Activated CD4-positive, alpha-beta memory T cell treated with anti-CD3 and anti-CD28 coated beads, Interleukin-2, amount 10 ng/mL, durations not matched to agents 7 days and 5 days (primary cell): ENCODE results near the gene AP1G2. TPM values are rescaled to one million over a fixed set of nuclear protein-coding genes. Genes with fewer than 3 reads are reported as not detected.
"Not testable (repeated sequence)": the region's sequence is repeated elsewhere in the genome, so short reads cannot be mapped to it uniquely, and the experiment has no call there.

Source experiments
- CTCF ChIA-PET: fragments of 350-600 bp; sonication (Branson Sonifier 250); formaldehyde crosslinking; loops from one replicate; lab custom pipeline; 2021; ENCODE audit warnings: antibody characterized with exemption, inconsistent platforms; lab: Charles Lee
- POLR2A ChIA-PET: fragments of 350-600 bp; sonication (Branson Sonifier 250); formaldehyde crosslinking; loops from one replicate; lab custom pipeline; 2021; ENCODE audit warnings: antibody characterized with exemption; lab: Charles Lee
- DNase-seq: peaks from one replicate; pipeline ENCODE4 v3.0.0-alpha.2; 2020
- H3K27ac Mint-ChIP-seq: one replicate; pipeline ENCODE4 v1.8.0; 2021; ENCODE audit warnings: mild to moderate bottlenecking, mixed read lengths
- H3K27me3 Mint-ChIP-seq: one replicate; pipeline ENCODE4 v1.8.0; 2021; ENCODE audit warnings: mixed read lengths
- H3K36me3 Mint-ChIP-seq: one replicate; pipeline ENCODE4 v1.8.0; 2021; ENCODE audit warnings: low read depth, mixed read lengths
- H3K4me1 Mint-ChIP-seq: one replicate; pipeline ENCODE4 v1.8.0; 2021; ENCODE audit warnings: mixed read lengths
- H3K4me3 Mint-ChIP-seq: one replicate; pipeline ENCODE4 v1.8.0; 2021; ENCODE audit warnings: mild to moderate bottlenecking, mixed read lengths
- H3K9me3 Mint-ChIP-seq: one replicate; pipeline ENCODE4 v1.8.0; 2021; ENCODE audit warnings: mixed read lengths
- total RNA-seq, 2 experiments: library from RNA; stranded (reverse); gene quantifications; one replicate each; pipeline ENCODE4 v1.2.3, GENCODE V29; 2021

The AP1G2 gene
- total RNA-seq, 2 experiments from 2014 or later = 263 to 275 TPM

- ChIA-PET POLR2A (no interaction called here), CTCF (interaction anchor here (0.6 to 1.7 kb wide), 4 partner anchors 14 to 59 kb away, joined by 3 to 8 read pairs (median 4); partner anchors contain the start of gene ZFHX2)
- H3K36me3 Mint-ChIP-seq = no peaks in the 10 kb centered on the region
- no peak for DNase-seq
- no peak overlapping the region for H3K27ac Mint-ChIP-seq
- H3K27me3 Mint-ChIP-seq = no peaks in the 10 kb centered on the region
- no peak overlapping the region for H3K4me3 Mint-ChIP-seq
- no peaks in the 10 kb centered on the region for H3K9me3 Mint-ChIP-seq
- peaks cover 1% of the 10 kb centered on the region for H3K4me1 Mint-ChIP-seq
Measured at GRCh38 chr14:23537351-23538049, 30.1 kb downstream of the AP1G2 start.

GRCh38 chr14:23536906-23537305 is 30.7 kb downstream of the AP1G2 start:
- H3K9me3 Mint-ChIP-seq, H3K36me3 Mint-ChIP-seq, POLR2A ChIA-PET, H3K27ac Mint-ChIP-seq, DNase-seq, H3K27me3 Mint-ChIP-seq, H3K4me1 Mint-ChIP-seq, H3K4me3 Mint-ChIP-seq: not testable (repeated sequence)
- CTCF ChIA-PET = interaction anchor here (0.9 to 1.7 kb wide), 4 partner anchors 15 to 59 kb away, joined by 3 to 8 read pairs (median 4); partner anchors contain the start of gene ZFHX2

- no peak for DNase-seq
- ChIA-PET CTCF (interaction anchor here (0.5 to 1.4 kb wide), 5 partner anchors 15 to 58 kb away, joined by 3 to 4 read pairs (median 4); partner anchors contain the start of gene ZFHX2), POLR2A (no interaction called here)
- H3K27me3 Mint-ChIP-seq = no peaks in the 10 kb centered on the region
- no peaks in the 10 kb centered on the region for H3K36me3 Mint-ChIP-seq
- no peak overlapping the region for H3K4me3 Mint-ChIP-seq
- H3K27ac Mint-ChIP-seq = no peak overlapping the region
- H3K9me3 Mint-ChIP-seq = no peaks in the 10 kb centered on the region
- peaks cover 1% of the 10 kb centered on the region for H3K4me1 Mint-ChIP-seq
Measured at GRCh38 chr14:23536494-23536893, 31.1 kb downstream of the AP1G2 start.

- Mint-ChIP-seq H3K4me1 (peaks cover 1% of the 10 kb centered on the region), H3K27me3 (no peaks in the 10 kb centered on the region), H3K4me3 (no peak overlapping the region), H3K36me3 (no peaks in the 10 kb centered on the region), H3K9me3 (no peaks in the 10 kb centered on the region), H3K27ac (no peak overlapping the region)
- DNase-seq = no peak
- POLR2A ChIA-PET = no interaction called here
- CTCF ChIA-PET = interaction anchor here (0.5 to 0.9 kb wide), 3 partner anchors 29 to 57 kb away, joined by 3 to 4 read pairs (median 4); no protein-coding TSS in a partner anchor
Measured at GRCh38 chr14:23535943-23536342, 31.6 kb downstream of the AP1G2 start.

GRCh38 chr14:23533652-23534435 is 33.7 kb downstream of the AP1G2 start:
- no peak overlapping the region for H3K4me3 Mint-ChIP-seq
- H3K27me3 Mint-ChIP-seq = no peaks in the 10 kb centered on the region
- no peak overlapping the region for H3K27ac Mint-ChIP-seq
- no peaks in the 10 kb centered on the region for H3K36me3 Mint-ChIP-seq
- H3K4me1 Mint-ChIP-seq = no peaks in the 10 kb centered on the region
- H3K9me3 Mint-ChIP-seq = no peaks in the 10 kb centered on the region
- DNase-seq = no peak
- POLR2A ChIA-PET = no interaction called here
- CTCF ChIA-PET = no interaction called here

GRCh38 chr14:23532658-23533057 is 34.9 kb downstream of the AP1G2 start:
- H3K9me3 Mint-ChIP-seq = no peaks in the 10 kb centered on the region
- ChIA-PET POLR2A (interaction anchor here (1.3 kb wide), 1 partner anchor 23 kb away, joined by 3 read pairs; the partner anchor contains the start of gene THTPA), CTCF (interaction anchor here (0.6 kb wide), 1 partner anchor 1961 kb away, joined by 3 read pairs; no protein-coding TSS in a partner anchor)
- no peak for DNase-seq
- H3K4me3 Mint-ChIP-seq = no peak overlapping the region
- H3K27me3 Mint-ChIP-seq = no peaks in the 10 kb centered on the region
- no peak overlapping the region for H3K27ac Mint-ChIP-seq
- H3K4me1 Mint-ChIP-seq = no peaks in the 10 kb centered on the region
- no peaks in the 10 kb centered on the region for H3K36me3 Mint-ChIP-seq

GRCh38 chr14:23531391-23531790 is 36.2 kb downstream of the AP1G2 start:
- no peak for DNase-seq
- ChIA-PET POLR2A (no interaction called here), CTCF (no interaction called here)
- H3K27me3 Mint-ChIP-seq = no peaks in the 10 kb centered on the region
- no peaks in the 10 kb centered on the region for H3K36me3 Mint-ChIP-seq
- H3K9me3 Mint-ChIP-seq = no peaks in the 10 kb centered on the region
- no peaks in the 10 kb centered on the region for H3K4me1 Mint-ChIP-seq
- H3K27ac Mint-ChIP-seq = no peak overlapping the region
- H3K4me3 Mint-ChIP-seq = no peak overlapping the region

GRCh38 chr14:23530375-23531055 is 37.1 kb downstream of the AP1G2 start:
- no peak overlapping the region for H3K27ac Mint-ChIP-seq
- DNase-seq = no peak
- H3K9me3 Mint-ChIP-seq = no peaks in the 10 kb centered on the region
- no peaks in the 10 kb centered on the region for H3K4me1 Mint-ChIP-seq
- ChIA-PET POLR2A (no interaction called here), CTCF (interaction anchor here (0.6 to 1.5 kb wide), 2 partner anchors 10 to 183 kb away, joined by 3 to 4 read pairs; no protein-coding TSS in a partner anchor)
- H3K36me3 Mint-ChIP-seq = no peaks in the 10 kb centered on the region
- H3K4me3 Mint-ChIP-seq = no peak overlapping the region
- H3K27me3 Mint-ChIP-seq = no peaks in the 10 kb centered on the region

- H3K9me3 Mint-ChIP-seq = no peaks in the 10 kb centered on the region
- no peaks in the 10 kb centered on the region for H3K4me1 Mint-ChIP-seq
- no peak overlapping the region for H3K27ac Mint-ChIP-seq
- H3K27me3 Mint-ChIP-seq = no peaks in the 10 kb centered on the region
- no peak overlapping the region for H3K4me3 Mint-ChIP-seq
- ChIA-PET CTCF (interaction anchor here (1.1 kb wide), 1 partner anchor 13 kb away, joined by 3 read pairs; no protein-coding TSS in a partner anchor), POLR2A (no interaction called here)
- DNase-seq = no peak
- H3K36me3 Mint-ChIP-seq = no peaks in the 10 kb centered on the region
Measured at GRCh38 chr14:23529016-23529415, 38.6 kb downstream of the AP1G2 start.

GRCh38 chr14:23528555-23528954 is 39.0 kb downstream of the AP1G2 start:
- H3K9me3 Mint-ChIP-seq = no peaks in the 10 kb centered on the region
- ChIA-PET POLR2A (no interaction called here), CTCF (interaction anchor here (1.1 kb wide), 1 partner anchor 13 kb away, joined by 3 read pairs; no protein-coding TSS in a partner anchor)
- H3K4me3 Mint-ChIP-seq = no peak overlapping the region
- H3K27ac Mint-ChIP-seq = no peak overlapping the region
- H3K27me3 Mint-ChIP-seq = no peaks in the 10 kb centered on the region
- no peaks in the 10 kb centered on the region for H3K4me1 Mint-ChIP-seq
- DNase-seq = no peak
- no peaks in the 10 kb centered on the region for H3K36me3 Mint-ChIP-seq

- Mint-ChIP-seq H3K4me1 (no peaks in the 10 kb centered on the region), H3K9me3 (no peaks in the 10 kb centered on the region), H3K27me3 (no peaks in the 10 kb centered on the region), H3K27ac (no peak overlapping the region), H3K4me3 (no peak overlapping the region), H3K36me3 (no peaks in the 10 kb centered on the region)
- ChIA-PET POLR2A (no interaction called here), CTCF (no interaction called here)
- DNase-seq = no peak
Measured at GRCh38 chr14:23525611-23526010, 42.0 kb downstream of the AP1G2 start.

GRCh38 chr14:23524954-23525353 is 42.6 kb downstream of the AP1G2 start:
- H3K4me3 Mint-ChIP-seq = no peak overlapping the region
- no peaks in the 10 kb centered on the region for H3K27me3 Mint-ChIP-seq
- CTCF ChIA-PET = no interaction called here
- H3K36me3 Mint-ChIP-seq = no peaks in the 10 kb centered on the region
- H3K9me3 Mint-ChIP-seq = no peaks in the 10 kb centered on the region
- H3K27ac Mint-ChIP-seq = no peak overlapping the region
- POLR2A ChIA-PET = no interaction called here
- no peak for DNase-seq
- H3K4me1 Mint-ChIP-seq = no peaks in the 10 kb centered on the region
